ENCODE data around the gene RGS1.

Gene RGS1

GRCh38 chr1:192602757-192603156 lies 27.2 kb downstream of the RGS1 start:
- TF ChIP-seq TAF1 (IDR thresholded peaks at IDR 0.05; ENCODE audit: borderline replicate concordance, insufficient read depth, low read length) (no peak), SIN3A (IDR thresholded peaks at IDR 0.05; ENCODE audit: borderline replicate concordance, insufficient read depth, low read length) (no peak), POLR2AphosphoS5 (IDR thresholded peaks at IDR 0.05; ENCODE audit: low read depth, low read length) (no peak), FOXP2 (optimal IDR thresholded peaks at IDR 0.05; ENCODE audit: borderline replicate concordance, extremely low read depth, extremely low read length, insufficient read depth) (no peak)
- TF ChIP-seq, protein P1, sequence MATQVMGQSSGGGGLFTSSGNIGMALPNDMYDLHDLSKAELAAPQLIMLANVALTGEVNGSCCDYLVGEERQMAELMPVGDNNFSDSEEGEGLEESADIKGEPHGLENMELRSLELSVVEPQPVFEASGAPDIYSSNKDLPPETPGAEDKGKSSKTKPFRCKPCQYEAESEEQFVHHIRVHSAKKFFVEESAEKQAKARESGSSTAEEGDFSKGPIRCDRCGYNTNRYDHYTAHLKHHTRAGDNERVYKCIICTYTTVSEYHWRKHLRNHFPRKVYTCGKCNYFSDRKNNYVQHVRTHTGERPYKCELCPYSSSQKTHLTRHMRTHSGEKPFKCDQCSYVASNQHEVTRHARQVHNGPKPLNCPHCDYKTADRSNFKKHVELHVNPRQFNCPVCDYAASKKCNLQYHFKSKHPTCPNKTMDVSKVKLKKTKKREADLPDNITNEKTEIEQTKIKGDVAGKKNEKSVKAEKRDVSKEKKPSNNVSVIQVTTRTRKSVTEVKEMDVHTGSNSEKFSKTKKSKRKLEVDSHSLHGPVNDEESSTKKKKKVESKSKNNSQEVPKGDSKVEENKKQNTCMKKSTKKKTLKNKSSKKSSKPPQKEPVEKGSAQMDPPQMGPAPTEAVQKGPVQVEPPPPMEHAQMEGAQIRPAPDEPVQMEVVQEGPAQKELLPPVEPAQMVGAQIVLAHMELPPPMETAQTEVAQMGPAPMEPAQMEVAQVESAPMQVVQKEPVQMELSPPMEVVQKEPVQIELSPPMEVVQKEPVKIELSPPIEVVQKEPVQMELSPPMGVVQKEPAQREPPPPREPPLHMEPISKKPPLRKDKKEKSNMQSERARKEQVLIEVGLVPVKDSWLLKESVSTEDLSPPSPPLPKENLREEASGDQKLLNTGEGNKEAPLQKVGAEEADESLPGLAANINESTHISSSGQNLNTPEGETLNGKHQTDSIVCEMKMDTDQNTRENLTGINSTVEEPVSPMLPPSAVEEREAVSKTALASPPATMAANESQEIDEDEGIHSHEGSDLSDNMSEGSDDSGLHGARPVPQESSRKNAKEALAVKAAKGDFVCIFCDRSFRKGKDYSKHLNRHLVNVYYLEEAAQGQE (IDR thresholded peaks at IDR 0.05; ENCODE audit: insufficient read depth in 1 of 2, low read depth in 2 of 2, low read length in 2 of 2): no peak

DNA sequence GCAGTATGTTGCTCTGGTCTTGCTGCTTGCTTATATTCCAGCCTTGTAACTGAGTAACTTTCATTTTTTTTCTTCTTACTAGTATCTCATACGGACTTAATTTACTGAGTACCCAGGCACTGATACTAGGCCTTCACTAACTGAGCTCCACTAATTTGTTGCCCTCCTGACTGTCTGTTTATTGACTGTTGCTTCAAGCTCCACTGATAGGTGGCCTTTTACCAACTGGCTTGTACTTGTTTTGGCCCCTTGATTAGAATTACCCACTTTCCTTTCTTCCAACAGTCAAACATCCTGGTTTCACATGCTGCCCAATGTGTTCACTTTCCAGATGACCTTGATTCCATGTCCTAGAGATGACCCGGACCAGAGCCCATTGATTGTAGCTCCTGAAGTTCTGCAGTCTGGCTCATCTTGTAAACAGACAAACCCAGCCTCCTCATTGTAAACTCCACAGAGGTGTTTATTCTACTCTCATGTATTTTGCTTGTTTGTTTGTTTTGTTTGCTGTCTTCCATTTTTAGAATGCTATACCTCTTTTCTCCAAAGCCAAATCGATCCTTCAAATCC lies 27.7 kb downstream of the RGS1 start:
- TF ChIP-seq, protein P1 (IDR thresholded peaks at IDR 0.05; ENCODE audit: insufficient read depth in 1 of 2, low read depth in 2 of 2, low read length in 2 of 2): no peak
- TF ChIP-seq FOXP2 (optimal IDR thresholded peaks at IDR 0.05; ENCODE audit: borderline replicate concordance, extremely low read depth, extremely low read length, insufficient read depth): no peak
- no peak for TF ChIP-seq SIN3A (IDR thresholded peaks at IDR 0.05; ENCODE audit: borderline replicate concordance, insufficient read depth, low read length)
- no peak for TF ChIP-seq TAF1 (IDR thresholded peaks at IDR 0.05; ENCODE audit: borderline replicate concordance, insufficient read depth, low read length)
- TF ChIP-seq POLR2AphosphoS5 (IDR thresholded peaks at IDR 0.05; ENCODE audit: low read depth, low read length): no peak

GRCh38 chr1:192604979-192605620 lies 29.5 kb downstream of the RGS1 start:
- no peak for TF ChIP-seq SIN3A (IDR thresholded peaks at IDR 0.05; ENCODE audit: borderline replicate concordance, insufficient read depth, low read length)
- TF ChIP-seq FOXP2 (optimal IDR thresholded peaks at IDR 0.05; ENCODE audit: borderline replicate concordance, extremely low read depth, extremely low read length, insufficient read depth): no peak
- no peak for TF ChIP-seq POLR2AphosphoS5 (IDR thresholded peaks at IDR 0.05; ENCODE audit: low read depth, low read length)
- TF ChIP-seq, protein P1 (IDR thresholded peaks at IDR 0.05; ENCODE audit: insufficient read depth in 1 of 2, low read depth in 2 of 2, low read length in 2 of 2): no peak
- TF ChIP-seq TAF1 (IDR thresholded peaks at IDR 0.05; ENCODE audit: borderline replicate concordance, insufficient read depth, low read length): no peak

- no peak for TF ChIP-seq SIN3A (IDR thresholded peaks at IDR 0.05; ENCODE audit: borderline replicate concordance, insufficient read depth, low read length)
- no peak for TF ChIP-seq TAF1 (IDR thresholded peaks at IDR 0.05; ENCODE audit: borderline replicate concordance, insufficient read depth, low read length)
- TF ChIP-seq, protein P1 (IDR thresholded peaks at IDR 0.05; ENCODE audit: insufficient read depth in 1 of 2, low read depth in 2 of 2, low read length in 2 of 2): no peak
- TF ChIP-seq FOXP2 (optimal IDR thresholded peaks at IDR 0.05; ENCODE audit: borderline replicate concordance, extremely low read depth, extremely low read length, insufficient read depth): no peak
- no peak for TF ChIP-seq POLR2AphosphoS5 (IDR thresholded peaks at IDR 0.05; ENCODE audit: low read depth, low read length)
These were observed 33.1 kb downstream of the RGS1 start for GRCh38 chr1:192608671-192609070.
